Stomach (tissue), 9 donors: ENCODE measurements around the gene IKZF4. TPM values are rescaled to one million over a fixed set of nuclear protein-coding genes. Genes with fewer than 3 reads are reported as not detected.
"Not testable (repeated sequence)": the region's sequence is repeated elsewhere in the genome, so short reads cannot be mapped to it uniquely, and the experiment has no call there.

Source experiments
- DNase-seq, 2 donors: peaks; one replicate each; pipeline versions ENCODE4 v3.0.0 to v3.0.0-alpha.2; 2013 to 2019
- H3K27ac ChIP-seq, 5 donors: fragments of 200-600 bp in 4 of 5; sonication (generic) in 4 of 5; one replicate each; pipeline ENCODE4 v1.5.1; 2013 to 2019; ENCODE audit warnings: mild to moderate bottlenecking in 1 of 5, moderate library complexity in 1 of 5
- H3K27me3 ChIP-seq, 3 donors: fragments of 200-600 bp; sonication (generic); one replicate each; pipeline ENCODE4 v1.5.1; 2017 to 2019; ENCODE audit warnings: mixed run types in 1 of 3
- H3K36me3 ChIP-seq, 4 donors: fragments of 200-600 bp; sonication (generic); 1 replicate in 3 of 4; 2 replicates in 1 of 4; pipeline ENCODE4 v1.5.1; 2016 to 2019
- H3K4me1 ChIP-seq, 4 donors: fragments of 200-600 bp; sonication (generic); one replicate each; pipeline ENCODE4 v1.5.1; 2016 to 2019
- H3K4me3 ChIP-seq, 4 donors: fragments of 200-600 bp; sonication (generic) in 3 of 4; one replicate each; pipeline ENCODE4 v1.5.1; 2016 to 2019; ENCODE audit warnings: mild to moderate bottlenecking in 1 of 4
- H3K9me3 ChIP-seq, 4 donors: fragments of 200-600 bp; sonication (generic); one replicate each; pipeline ENCODE4 v1.5.1; 2016 to 2019
- CTCF ChIP-seq, 7 experiments: fragments of 450-650 bp in 4 of 7; fragments of 200-600 bp in 3 of 7; sonication (generic) in 3 of 7; IDR thresholded peaks; one replicate each; pipeline ENCODE4 v1.5.1; 2016 to 2019; ENCODE audit warnings: antibody characterized with exemption in 7 of 7, control low read depth in 2 of 7, mild to moderate bottlenecking in 1 of 7
- EP300 ChIP-seq: sonication (generic); formaldehyde crosslinking; IDR thresholded peaks from one replicate; pipeline ENCODE4 v1.6.1; 2017; ENCODE audit warnings: antibody characterized with exemption
- POLR2A ChIP-seq, 4 donors: fragments of 450-650 bp; IDR thresholded peaks; one replicate each; pipeline ENCODE4 v1.6.1; 2016; ENCODE audit warnings: antibody characterized with exemption in 4 of 4, control low read depth in 2 of 4, mild to moderate bottlenecking in 1 of 4, moderate library complexity in 1 of 4
- POLR2AphosphoS5 ChIP-seq, 3 donors: sonication (generic); formaldehyde crosslinking; IDR thresholded peaks; one replicate each; pipeline ENCODE4 v1.6.1; 2016; ENCODE audit warnings: antibody characterized with exemption in 3 of 3
- WGBS, 5 donors: extraction: QIAGEN DNeasy Blood & Tissue Kit in 3 of 5; methylation state at CpG; one replicate each; pipeline versions ENCODE4 v1.1.5 to v1.1.7; 2013 to 2018; 5-methylcytosine and 5-hydroxymethylcytosine counted together
- intact Hi-C: fragments of 100-400 bp; cut with DNase I; formaldehyde crosslinking; loops from one replicate; pipeline ENCODE4 v1.15.1; 2023; ENCODE audit warnings: low total_unique reads
- polyA plus RNA-seq, 3 donors: library from polyadenylated mRNA; stranded (reverse); fragments of 200-250 nt; gene quantifications; one replicate each; pipeline ENCODE4 v1.2.3, GENCODE V29; 2013
- total RNA-seq, 5 donors: library from RNA; depleted of rRNA; stranded (reverse); fragments of >200 nt; gene quantifications; one replicate each; pipeline versions ENCODE4 v1.1.0 to v1.2.3, GENCODE V29; 2014 to 2016
- donor health status: healthy with polysubstance abuse.
- donor health status: Bipolar disorder and iron deficiency.
- donor health status: healthy.

IKZF4 gene
- total and polyA plus RNA-seq, 8 donors, result 1.5 to 15.6 (median 2.9) TPM

- Histone ChIP-seq H3K4me1 (peaks cover 7 to 47% (median 36%) of the 10 kb centered on the region in 4 donors), H3K36me3 (peaks cover 12 to 50% (median 36%) of the 10 kb centered on the region in 4 donors), H3K4me3 (no peak overlapping the region), H3K27ac (peak overlapping the region in 2 of 5 donors; percentile 25 to 51), H3K9me3 (no peaks in the 10 kb centered on the region), H3K27me3 (no peaks in the 10 kb centered on the region)
- TF ChIP-seq POLR2A (IDR thresholded peaks at IDR 0.05) (no peak), CTCF (IDR thresholded peaks at IDR 0.05) (no peak), EP300 (no peak), POLR2AphosphoS5 (IDR thresholded peaks at IDR 0.05) (no peak)
- WGBS, 5 donors, result 55 to 61% (median 58%) methylated on average over 7 of the region's 7 CpGs
- intact Hi-C loops, result loop anchor here (5.0 kb wide), 1 partner anchor 36 kb away; no protein-coding TSS in a partner anchor
- peak in 1 of 2 donors; percentile 61 for DNase-seq
Observed at GRCh38 chr12:56001487-56002100, 19.2 kb upstream of the IKZF4 start.

DNA sequence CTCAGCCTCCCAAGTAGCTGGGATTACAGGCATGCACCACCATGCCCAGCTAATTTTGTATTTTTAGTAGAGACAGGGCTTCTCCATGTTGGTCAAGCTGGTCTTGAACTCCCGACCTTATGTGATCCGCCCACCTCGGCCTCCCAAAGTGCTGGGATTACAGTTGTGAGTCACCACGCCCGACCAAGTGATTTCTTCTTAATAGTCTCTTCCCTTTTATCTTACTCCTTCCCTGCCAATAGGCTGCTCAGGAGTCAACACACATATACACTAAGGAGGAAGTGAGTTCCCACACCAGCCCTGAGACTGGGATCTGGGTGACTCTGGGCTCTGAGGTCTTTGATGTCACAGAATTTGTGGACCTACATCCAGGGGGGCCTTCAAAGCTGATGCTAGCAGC, 17.5 kb upstream of the IKZF4 start:
- not testable (repeated sequence) for H3K27ac ChIP-seq, H3K27me3 ChIP-seq, H3K4me3 ChIP-seq, DNase-seq, H3K9me3 ChIP-seq
- H3K4me1 ChIP-seq, result peaks cover 3 to 46% (median 33%) of the 10 kb centered on the region in 4 donors
- intact Hi-C loops, result loop anchor here (5.0 kb wide), 1 partner anchor 34 kb away; no protein-coding TSS in a partner anchor
- peaks cover 12 to 50% (median 36%) of the 10 kb centered on the region in 4 donors for H3K36me3 ChIP-seq
- WGBS, 5 donors, result 80 to 91% (median 89%) methylated on average over 5 of the region's 5 CpGs

GRCh38 chr12:56004211-56004610, 16.6 kb upstream of the IKZF4 start:
- H3K27ac ChIP-seq, result no peak overlapping the region
- H3K4me1 ChIP-seq, result peaks cover 6 to 41% (median 30%) of the 10 kb centered on the region in 4 donors
- H3K4me3 ChIP-seq, result no peak overlapping the region
- H3K27me3 ChIP-seq, result no peaks in the 10 kb centered on the region
- TF ChIP-seq CTCF (IDR thresholded peaks at IDR 0.05) (no peak), POLR2A (IDR thresholded peaks at IDR 0.05) (no peak), POLR2AphosphoS5 (IDR thresholded peaks at IDR 0.05) (no peak), EP300 (no peak)
- intact Hi-C loops, result loop anchor here (5.0 kb wide), 1 partner anchor 33 kb away; no protein-coding TSS in a partner anchor
- no peak for DNase-seq
- peaks cover 12 to 49% (median 36%) of the 10 kb centered on the region in 4 donors for H3K36me3 ChIP-seq
- H3K9me3 ChIP-seq, result no peaks in the 10 kb centered on the region
- 87 to 97% (median 95%) methylated on average over 5 to 10 of the region's 10 CpGs for WGBS, 5 donors

DNA sequence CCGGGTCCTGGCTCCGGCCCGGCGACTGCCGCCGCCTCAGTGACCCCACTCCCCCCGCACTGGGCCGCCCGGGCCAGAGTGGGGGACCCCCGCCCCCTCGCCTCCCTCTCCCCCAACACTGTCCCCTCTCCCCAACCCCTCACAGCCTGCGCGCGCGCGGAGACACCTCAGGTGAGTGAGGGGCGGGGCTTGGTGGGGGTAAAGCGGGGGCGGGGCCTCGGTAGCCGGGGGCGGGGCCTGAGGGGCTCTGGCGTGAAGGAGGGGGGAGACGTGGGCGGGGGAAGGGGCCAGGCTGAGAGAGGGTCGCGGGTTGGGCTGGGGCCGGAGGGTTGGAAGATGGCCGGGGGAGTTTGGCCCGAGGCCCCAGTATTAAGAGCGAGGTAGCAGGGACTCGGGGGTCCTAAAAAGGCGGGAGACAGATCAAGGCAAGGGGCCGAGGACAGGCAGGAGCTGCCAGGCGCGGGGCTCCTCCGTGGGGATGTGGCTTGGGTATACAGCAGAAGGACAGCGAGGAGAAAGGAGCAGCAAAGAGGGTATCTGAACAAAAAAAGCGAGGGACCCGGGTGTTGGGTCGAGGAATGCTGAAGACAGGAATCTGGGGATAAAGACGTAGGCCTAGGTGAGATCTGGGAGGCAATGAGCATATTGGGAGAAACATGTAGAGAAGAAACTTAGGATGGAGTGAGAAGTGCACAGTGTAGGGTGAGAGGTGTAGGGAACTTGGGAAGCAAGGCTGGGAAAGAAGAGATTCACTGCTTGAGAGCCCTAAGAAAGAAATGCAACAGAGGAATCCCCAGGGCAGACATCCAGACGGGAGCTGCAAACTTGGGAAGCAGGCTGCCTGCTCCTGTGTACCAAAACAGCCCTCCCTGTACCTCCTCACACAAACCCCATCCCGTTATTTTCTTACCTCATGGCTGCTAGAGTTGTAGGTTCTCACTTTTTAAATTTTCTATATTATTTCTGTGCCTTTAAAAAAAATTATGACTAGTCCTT, 13.0 kb upstream of the IKZF4 start:
- no peaks in the 10 kb centered on the region for H3K9me3 ChIP-seq
- TF ChIP-seq POLR2AphosphoS5 (IDR thresholded peaks at IDR 0.05) (no peak), EP300 (no peak), POLR2A (IDR thresholded peaks at IDR 0.05) (no peak), CTCF (IDR thresholded peaks at IDR 0.05) (no peak)
- peaks cover 6 to 24% (median 15%) of the 10 kb centered on the region in 4 donors for H3K4me1 ChIP-seq
- H3K36me3 ChIP-seq, result peaks cover 12 to 30% (median 23%) of the 10 kb centered on the region in 4 donors
- intact Hi-C loops, result no loop called here
- no peaks in the 10 kb centered on the region for H3K27me3 ChIP-seq
- H3K4me3 ChIP-seq, result peak overlapping the region; percentile 82 to 94 (median 88)
- peak; percentile 70 to 85 for DNase-seq
- WGBS, 5 donors, result 2 to 3% (median 2%) methylated on average over 24 to 44 of the region's 44 CpGs
- H3K27ac ChIP-seq, result peak overlapping the region; percentile 84 to 96 (median 94)
